ENCODE measurements around the gene TMEM119. TPM values are rescaled to one million over a fixed set of nuclear protein-coding genes. Genes with fewer than 3 reads are reported as not detected.
A peak's percentile ranks its signal among the peaks of the same experiment; 100 is the strongest.

TMEM119 gene
- total and polyA plus RNA-seq, 2 of the 8 experiments (the other 6 are each of a cell fraction or from before 2014, with no cell fraction given), result 0.35 to 0.61 TPM

- CTCF ChIA-PET (ENCODE audit: partially characterized antibody), result interaction anchor here (0.6 to 10.0 kb wide), 10 partner anchors 9 to 454 kb away, joined by 3 to 90 read pairs (median 4); partner anchors contain the start of gene ALKBH2
- H3K79me1 ChIP-seq (ENCODE audit: low read depth, low read length), result no peaks in the 10 kb centered on the region
- FAIRE-seq, result no peak
- H3K27me3 ChIP-seq (replicated peaks in 1 of 4; ENCODE audit: control insufficient read depth in 3 of 4, extremely low read depth in 1 of 4, insufficient read depth in 3 of 4, low read length in 3 of 4), result no peaks in the 10 kb centered on the region
- H2BK5ac ChIP-seq (ENCODE audit: low read depth, low read length), result peak overlapping the region; percentile 84; the same call in 1 of the 2 replicates
- H3K9me3 ChIP-seq (ENCODE audit: insufficient read depth in 2 of 2, low read depth in 1 of 2, low read length in 1 of 2), result no peaks in the 10 kb centered on the region
- no peak for DNase-seq (ENCODE audit: low read depth in 1 of 2, low spot score in 2 of 2)
- no peaks in the 10 kb centered on the region for H3K23me2 ChIP-seq (ENCODE audit: low read depth, low read length)
- H3K4me2 ChIP-seq (ENCODE audit: insufficient read depth in 1 of 2, low read depth in 2 of 2, low read length in 2 of 2), result peak overlapping the region; percentile 31 to 57; a peak in 3 of 4 replicates
- 0 out of 7 replicates have a peak overlapping the region, but pooled peaks of 1 of the 4 experiments have one; percentile 19 for H3K9ac ChIP-seq (replicated peaks in 1 of 4; ENCODE audit: extremely low read depth in 1 of 4, low read depth in 3 of 4, low read length in 3 of 4)
- peak overlapping the region; percentile 93; the same call in 1 of the 2 replicates for H2BK20ac ChIP-seq (ENCODE audit: low read length)
- no peak overlapping the region for H3K23ac ChIP-seq (ENCODE audit: insufficient read length)
- H3K36me3 ChIP-seq (ENCODE audit: control insufficient read depth in 2 of 4, insufficient read depth in 4 of 4, low read length in 3 of 4), result 0 out of 8 replicates have a peak, but pooled peaks cover 0 to 3% (median 0%) of the 10 kb centered on the region in 4 experiments
- H4K20me1 ChIP-seq (replicated peaks in 1 of 2; ENCODE audit: control insufficient read depth in 1 of 2, insufficient read depth in 2 of 2, low read length in 2 of 2), result no peaks in the 10 kb centered on the region
- no peak overlapping the region for H3K14ac ChIP-seq (ENCODE audit: insufficient read length)
- H4K8ac ChIP-seq (ENCODE audit: extremely low read depth, insufficient read depth, low read length), result no peak overlapping the region
- H3K56ac ChIP-seq (replicated peaks; ENCODE audit: insufficient read length, low read depth, low read length), result peak overlapping the region; percentile 20
- peak overlapping the region; percentile 93 for H3K18ac ChIP-seq (ENCODE audit: extremely low read depth, low read length)
- no peaks in the 10 kb centered on the region for H3K79me2 ChIP-seq (ENCODE audit: control insufficient read depth in 1 of 2, insufficient read depth in 2 of 2, low read length in 2 of 2)
- no peak overlapping the region for H3K4ac ChIP-seq (replicated peaks; ENCODE audit: insufficient read length, low read depth, low read length)
- H2AFZ ChIP-seq (ENCODE audit: low read length), result no peak overlapping the region
- WGBS, 2 experiments (ENCODE audit: extremely low coverage in 1 of 2, insufficient coverage in 1 of 2, insufficient read length in 1 of 2, insufficient replicate concordance in 2 of 2, low coverage in 1 of 2, low lambda C conversion rate in 2 of 2, missing lambda C conversion rate in 1 of 2), result 93% methylated on average over 11 of the region's 11 CpGs; no CpG with 5 or more reads in 1 of the 2 experiments
- H2BK12ac ChIP-seq (ENCODE audit: low read depth, low read length), result no peak overlapping the region; the same call in 1 of the 2 replicates
- peak overlapping the region; percentile 44 for H4K5ac ChIP-seq (ENCODE audit: insufficient read length, low read depth, low read length)
- TF ChIP-seq KDM4A (IDR thresholded peaks at IDR 0.05; ENCODE audit: low read depth, low read length, severe bottlenecking) (no peak), POLR2AphosphoS5 (IDR thresholded peaks at IDR 0.05; ENCODE audit: low read depth, low read length) (no peak), CEBPB (IDR thresholded peaks at IDR 0.05; ENCODE audit: low read depth, low read length) (no peak), ZNF274 (IDR thresholded peaks at IDR 0.05; ENCODE audit: borderline replicate concordance, extremely low read depth, low read length) (no peak), GABPA (IDR thresholded peaks at IDR 0.05; ENCODE audit: borderline replicate concordance, insufficient read depth, low read length) (no peak), SUZ12 (IDR thresholded peaks at IDR 0.05; ENCODE audit: low read length) (no peak), BCL11A (IDR thresholded peaks at IDR 0.05; ENCODE audit: low read depth in 2 of 2, low read length in 2 of 2) (no peak), SP1 (IDR thresholded peaks at IDR 0.05; ENCODE audit: low read depth, low read length) (no peak), JUN (IDR thresholded peaks at IDR 0.05; ENCODE audit: low read depth, low read length) (no peak), ASH2L (IDR thresholded peaks at IDR 0.05; ENCODE audit: low read length) (no peak), NRF1 (IDR thresholded peaks at IDR 0.05; ENCODE audit: low read depth, low read length) (no peak), CBX8 (IDR thresholded peaks at IDR 0.05; ENCODE audit: borderline replicate concordance, low read depth, low read length) (no peak)
- H4K91ac ChIP-seq (replicated peaks; ENCODE audit: insufficient read length, low read length), result peak overlapping the region; percentile 38
- peaks cover 18 to 40% (median 25%) of the 10 kb centered on the region in 4 experiments for H3K4me1 ChIP-seq (replicated peaks in 1 of 4; ENCODE audit: control insufficient read depth in 3 of 4, insufficient read depth in 4 of 4, low read length in 3 of 4)
- peak overlapping the region; percentile 44 for H2BK120ac ChIP-seq (replicated peaks; ENCODE audit: low read depth, low read length)
- 0 out of 2 replicates have a peak overlapping the region, but pooled peaks have one; percentile 28 for H3K27ac ChIP-seq (ENCODE audit: low read depth, low read length)
- POLR2A ChIA-PET (ENCODE audit: partially characterized antibody), result interaction anchor here (0.6 to 2.5 kb wide), 11 partner anchors 9 to 79 kb away, joined by 3 to 9 read pairs (median 5); partner anchors contain the start of genes ISCU and SART3
- H3K4me3 ChIP-seq (ENCODE audit: extremely low read depth in 1 of 4, insufficient read depth in 2 of 4, low read depth in 3 of 4, low read length in 4 of 4), result no peak overlapping the region; a peak in 1 of 8 replicates
- H2BK15ac ChIP-seq (ENCODE audit: low read length), result no peak overlapping the region
- H2AK5ac ChIP-seq (ENCODE audit: low read depth, low read length), result no peak overlapping the region
Measured at GRCh38 chr12:108638997-108639822, 41.3 kb upstream of the TMEM119 start.
